Measurements from ENCODE around the gene CCNE1. TPM values are rescaled to one million over a fixed set of nuclear protein-coding genes. Genes with fewer than 3 reads are reported as not detected.

Gene CCNE1
- total RNA-seq, 1 donor from 2014 or later: 6.5 TPM

Other genes with a start within 250 kb of the CCNE1 start
- 97.8 and 124 TPM in 2 replicates for gene POP4, start 205.7 kb upstream of the CCNE1 start, total RNA-seq
- gene PLEKHF1, start 146.5 kb upstream of the CCNE1 start, total RNA-seq: 11.3 and 12.3 TPM in 2 replicates
- 18.4 and 22.6 TPM in 2 replicates for gene C19orf12, start 96.7 kb upstream of the CCNE1 start, total RNA-seq
- gene URI1, start 130.2 kb downstream of the CCNE1 start, total RNA-seq: 35.4 and 41.8 TPM in 2 replicates